Panc1 (cell line): ENCODE results near the gene TMEM192. TPM values are rescaled to one million over a fixed set of nuclear protein-coding genes. Genes with fewer than 3 reads are reported as not detected.
"Not testable (repeated sequence)": the region's sequence is repeated elsewhere in the genome, so short reads cannot be mapped to it uniquely, and the experiment has no call there.

Experiments
- ATAC-seq: fragments of 200-7000 bp; cut with Tn5 transposase; 2 replicates; pipeline ENCODE4 v1.9.1; 2020; ENCODE audit warnings: mild to moderate bottlenecking, moderate library complexity
- BruUV-seq: library from RNA; stranded (reverse); fragments of 400-500 nt; replicated peaks from 2 replicates; lab custom pipeline; 2021; lab: Mats Ljungman, UMichigan
- CTCF ChIA-PET: fragments of 300-600 bp; sonication (Branson Sonifier 250); formaldehyde crosslinking; loops from one replicate; lab custom pipeline; 2022; ENCODE audit warnings: antibody characterized with exemption; lab: Charles Lee
- POLR2A ChIA-PET: fragments of 300-600 bp; sonication (Branson Sonifier 250); formaldehyde crosslinking; loops from one replicate; lab custom pipeline; 2022; ENCODE audit warnings: antibody characterized with exemption; lab: Charles Lee
- DNase-seq: peaks from one replicate; pipeline ENCODE4 v3.0.0-alpha.2; 2010; ENCODE audit warnings: low read depth, low spot score
- H3K27ac ChIP-seq: 2 replicates; pipeline ENCODE4 v1.5.1; 2011; ENCODE audit warnings: mild to moderate bottlenecking, low read length, inconsistent platforms
- H3K27me3 ChIP-seq: fragments of 200-500 bp; sonication (Bioruptor generic); 2 replicates; pipeline ENCODE4 v1.6.0; 2014; ENCODE audit warnings: low read length, inconsistent platforms; ENCODE audit not compliant: control insufficient read depth, insufficient read depth
- H3K36me3 ChIP-seq: fragments of 200-500 bp; sonication (Bioruptor generic); 2 replicates; pipeline ENCODE4 v1.5.1; 2014; ENCODE audit warnings: inconsistent platforms, mild to moderate bottlenecking, low read length, moderate library complexity; ENCODE audit not compliant: control insufficient read depth, insufficient read depth
- H3K4me1 ChIP-seq: 2 replicates; pipeline ENCODE4 v1.5.1; 2011; ENCODE audit warnings: inconsistent platforms, mild to moderate bottlenecking, low read length, moderate library complexity; ENCODE audit not compliant: control insufficient read depth, insufficient read depth
- H3K4me3 ChIP-seq, 2 experiments: 2 replicates each; pipeline ENCODE4 v1.5.1; 2011 to 2012; ENCODE audit warnings: low read depth in 2 of 2, low read length in 2 of 2, mild to moderate bottlenecking in 2 of 2, inconsistent platforms in 1 of 2, moderate library complexity in 1 of 2
- H3K9me3 ChIP-seq: fragments of 200-500 bp; sonication (Bioruptor generic); 2 replicates; pipeline ENCODE4 v1.5.1; 2014; ENCODE audit warnings: low read depth, mild to moderate bottlenecking, inconsistent platforms, low read length, moderate library complexity; ENCODE audit not compliant: control insufficient read depth, insufficient read depth
- POLR2AphosphoS5 ChIP-seq: IDR thresholded peaks from 2 replicates; pipeline ENCODE4 v1.6.1; 2012; ENCODE audit warnings: mild to moderate bottlenecking, low read depth, low read length, moderate library complexity
- REST ChIP-seq, 2 experiments: IDR thresholded peaks; 2 replicates each; pipeline ENCODE4 v1.6.1; 2011 to 2012; ENCODE audit warnings: low read depth in 2 of 2, control low read depth in 1 of 2, low read length in 1 of 2, mild to moderate bottlenecking in 1 of 2, moderate library complexity in 1 of 2; ENCODE audit not compliant: insufficient read depth in 1 of 2
- SIN3A ChIP-seq: IDR thresholded peaks from 2 replicates; pipeline ENCODE4 v1.6.1; 2012; ENCODE audit warnings: low read depth, mild to moderate bottlenecking, low read length, moderate library complexity, borderline replicate concordance; ENCODE audit not compliant: insufficient read depth
- TCF7L2 ChIP-seq: IDR thresholded peaks from 2 replicates; pipeline ENCODE4 v1.6.1; 2011; ENCODE audit warnings: mild to moderate bottlenecking, low read depth, low read length, inconsistent platforms
- in situ Hi-C: cut with HindIII; loops from 2 replicates; pipeline ENCODE4 v1.10.0; 2016; ENCODE audit warnings: low sequenced_read_pairs, low pct_unique_long_range_greater_than_20kb
- intact Hi-C: fragments of 100-400 bp; cut with micrococcal nuclease; formaldehyde crosslinking; loops from one replicate; pipeline ENCODE4 v1.10.0; 2022; ENCODE audit not compliant: unreplicated experiment
- total RNA-seq: library from RNA; stranded (reverse); gene quantifications from one replicate; pipeline ENCODE4 v1.2.1, GENCODE V29; 2021; ENCODE audit not compliant: unreplicated experiment
- TF ChIP-seq, protein P1 (sequence below): fragments of 450-650 bp; IDR thresholded peaks from 2 replicates; pipeline ENCODE4 v1.5.1; 2017; ENCODE audit warnings: mild to moderate bottlenecking

TMEM192 gene
- total RNA-seq, 1 experiment from 2014 or later = 7.2 TPM

- BruUV-seq = no TSS peak
- intact Hi-C loops (no loop called here), in situ Hi-C loops (no loop called here)
- ATAC-seq (no peak), DNase-seq (no peak)
- H3K4me1 ChIP-seq = no peaks in the 10 kb centered on the region
- no peak overlapping the region for H3K27ac ChIP-seq
- no peak overlapping the region for H3K4me3 ChIP-seq
- H3K27me3 ChIP-seq = no peaks in the 10 kb centered on the region
- CTCF ChIA-PET = interaction anchor here (0.7 kb wide), 1 partner anchor 14 kb away, joined by 6 read pairs; no protein-coding TSS in a partner anchor
- no peaks in the 10 kb centered on the region for H3K9me3 ChIP-seq
- H3K36me3 ChIP-seq = no peaks in the 10 kb centered on the region
- TF ChIP-seq POLR2AphosphoS5 = no peak
- TF ChIP-seq REST (IDR thresholded peaks at IDR 0.05; ENCODE audit: insufficient read depth in 1 of 2, low read depth in 2 of 2, low read length in 1 of 2) = no peak
- TF ChIP-seq, protein P1, sequence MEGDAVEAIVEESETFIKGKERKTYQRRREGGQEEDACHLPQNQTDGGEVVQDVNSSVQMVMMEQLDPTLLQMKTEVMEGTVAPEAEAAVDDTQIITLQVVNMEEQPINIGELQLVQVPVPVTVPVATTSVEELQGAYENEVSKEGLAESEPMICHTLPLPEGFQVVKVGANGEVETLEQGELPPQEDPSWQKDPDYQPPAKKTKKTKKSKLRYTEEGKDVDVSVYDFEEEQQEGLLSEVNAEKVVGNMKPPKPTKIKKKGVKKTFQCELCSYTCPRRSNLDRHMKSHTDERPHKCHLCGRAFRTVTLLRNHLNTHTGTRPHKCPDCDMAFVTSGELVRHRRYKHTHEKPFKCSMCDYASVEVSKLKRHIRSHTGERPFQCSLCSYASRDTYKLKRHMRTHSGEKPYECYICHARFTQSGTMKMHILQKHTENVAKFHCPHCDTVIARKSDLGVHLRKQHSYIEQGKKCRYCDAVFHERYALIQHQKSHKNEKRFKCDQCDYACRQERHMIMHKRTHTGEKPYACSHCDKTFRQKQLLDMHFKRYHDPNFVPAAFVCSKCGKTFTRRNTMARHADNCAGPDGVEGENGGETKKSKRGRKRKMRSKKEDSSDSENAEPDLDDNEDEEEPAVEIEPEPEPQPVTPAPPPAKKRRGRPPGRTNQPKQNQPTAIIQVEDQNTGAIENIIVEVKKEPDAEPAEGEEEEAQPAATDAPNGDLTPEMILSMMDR = no peak
- no peak for TF ChIP-seq SIN3A
- TF ChIP-seq TCF7L2 = no peak
- POLR2A ChIA-PET = no interaction called here
These were observed 17.8 kb downstream of the TMEM192 start for GRCh38 chr4:165094873-165095272.

GRCh38 chr4:165092187-165092586 is 20.5 kb downstream of the TMEM192 start:
- H3K27me3 ChIP-seq, H3K27ac ChIP-seq, in situ Hi-C loops, H3K36me3 ChIP-seq, POLR2A ChIA-PET, BruUV-seq, DNase-seq, CTCF ChIA-PET, intact Hi-C loops, H3K4me1 ChIP-seq, H3K4me3 ChIP-seq, ATAC-seq, H3K9me3 ChIP-seq: not testable (repeated sequence)

DNA sequence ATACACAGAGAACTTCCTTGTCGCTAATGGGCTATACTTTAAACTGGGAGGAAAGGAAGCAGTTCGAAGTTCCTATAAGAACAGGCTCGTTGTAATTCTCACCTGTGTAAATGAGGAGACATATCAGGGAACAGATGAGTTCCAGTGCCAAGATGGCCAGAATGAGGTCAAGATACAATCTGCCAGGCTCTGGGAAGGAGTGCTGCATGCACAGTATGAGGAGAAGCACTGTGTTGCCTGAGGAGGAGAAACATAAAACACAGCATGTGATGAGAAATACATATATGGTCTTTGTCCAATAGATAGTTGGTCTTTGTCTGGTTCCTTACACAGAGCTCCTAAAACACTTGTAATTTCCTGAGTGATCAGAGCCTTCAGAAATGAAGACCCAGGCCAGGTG is 24.3 kb downstream of the TMEM192 start:
- H3K27me3 ChIP-seq = no peaks in the 10 kb centered on the region
- H3K36me3 ChIP-seq = no peaks in the 10 kb centered on the region
- H3K9me3 ChIP-seq = no peaks in the 10 kb centered on the region
- no peak overlapping the region for H3K27ac ChIP-seq
- no peak for ATAC-seq
- in situ Hi-C loops = no loop called here
- CTCF ChIA-PET = no interaction called here
- BruUV-seq = no TSS peak
- no peak for DNase-seq
- intact Hi-C loops = no loop called here
- POLR2A ChIA-PET = no interaction called here
- no peaks in the 10 kb centered on the region for H3K4me1 ChIP-seq
- H3K4me3 ChIP-seq = no peak overlapping the region
- TF ChIP-seq, protein P1 = no peak
- TF ChIP-seq REST (IDR thresholded peaks at IDR 0.05; ENCODE audit: insufficient read depth in 1 of 2, low read depth in 2 of 2, low read length in 1 of 2) = no peak
- TF ChIP-seq SIN3A = no peak
- no peak for TF ChIP-seq TCF7L2
- TF ChIP-seq POLR2AphosphoS5 = no peak
